Endodermal cell (in vitro differentiated cells): ENCODE data around the gene XRCC6. TPM values are rescaled to one million over a fixed set of nuclear protein-coding genes. Genes with fewer than 3 reads are reported as not detected.

Experiments
- DNase-seq: peaks from one replicate; pipeline ENCODE4 v3.0.0-alpha.2; 2017
- H3K27ac ChIP-seq: 2 replicates; pipeline ENCODE4 v1.5.1; 2013; ENCODE audit warnings: mild to moderate bottlenecking, low read depth, low read length, moderate library complexity
- H3K27me3 ChIP-seq: 2 replicates; pipeline ENCODE4 v1.6.1; 2013; ENCODE audit warnings: mild to moderate bottlenecking, low read length, moderate library complexity; ENCODE audit not compliant: insufficient read depth, control insufficient read depth, poor library complexity, severe bottlenecking
- H3K36me3 ChIP-seq: 2 replicates; pipeline ENCODE4 v1.7.0; 2013; ENCODE audit warnings: mild to moderate bottlenecking, low read length, moderate library complexity; ENCODE audit not compliant: control insufficient read depth, insufficient read depth
- H3K4me1 ChIP-seq: one replicate; pipeline ENCODE4 v1.7.0; 2013; ENCODE audit warnings: low read length; ENCODE audit not compliant: control insufficient read depth, insufficient read depth
- H3K4me3 ChIP-seq: 2 replicates; pipeline ENCODE4 v1.5.1; 2013; ENCODE audit warnings: mild to moderate bottlenecking, low read length, moderate library complexity
- H3K9ac ChIP-seq: 2 replicates; pipeline ENCODE4 v1.6.1; 2013; ENCODE audit warnings: mild to moderate bottlenecking, low read length, moderate library complexity; ENCODE audit not compliant: poor library complexity, severe bottlenecking; ENCODE audit errors: extremely low read depth
- H3K9me3 ChIP-seq: 2 replicates; pipeline ENCODE4 v1.6.1; 2013; ENCODE audit warnings: mild to moderate bottlenecking, low read length, moderate library complexity; ENCODE audit not compliant: control insufficient read depth
- H3K27ac Mint-ChIP-seq: 2 replicates; pipeline ENCODE4 v1.8.0; 2020; ENCODE audit warnings: mixed read lengths
- H3K27me3 Mint-ChIP-seq: 2 replicates; pipeline ENCODE4 v1.8.0; 2021; ENCODE audit warnings: mild to moderate bottlenecking, mixed read lengths; ENCODE audit not compliant: insufficient read depth
- H3K36me3 Mint-ChIP-seq: 2 replicates; pipeline ENCODE4 v1.8.0; 2020; ENCODE audit warnings: low read depth, mixed read lengths
- H3K4me1 Mint-ChIP-seq: 2 replicates; pipeline ENCODE4 v1.8.0; 2020; ENCODE audit warnings: mixed read lengths
- H3K4me3 Mint-ChIP-seq: 2 replicates; pipeline ENCODE4 v1.8.0; 2020; ENCODE audit warnings: mild to moderate bottlenecking, moderate library complexity, mixed read lengths
- H3K9me3 Mint-ChIP-seq: 2 replicates; pipeline ENCODE4 v1.8.0; 2020; ENCODE audit warnings: mild to moderate bottlenecking, mixed read lengths
- CTCF ChIP-seq: fragments of 200-600 bp; sonication (generic); conservative IDR thresholded peaks from 2 replicates; pipeline ENCODE4 v1.5.0; 2021; ENCODE audit warnings: antibody characterized with exemption, mild to moderate bottlenecking
- WGBS, 2 experiments: methylation state at CpG; one replicate each; pipeline versions ENCODE4 v1.1.5 to v1.1.7; 2013; ENCODE audit warnings: missing lambda C conversion rate in 2 of 2, mixed read lengths in 1 of 2; ENCODE audit not compliant: insufficient coverage in 1 of 2, insufficient read length in 1 of 2; 5-methylcytosine and 5-hydroxymethylcytosine counted together
- total RNA-seq, 2 donors: library from RNA; stranded (reverse); fragmentation: NEBNext Ultra II Directional in 1 of 2; extraction: Animal tissue kit (Norgen Biotek cat#: 25700) in 1 of 2; gene quantifications; 2 replicates in 1 of 2; 3 replicates in 1 of 2; pipeline ENCODE4 v1.2.1, GENCODE V29; 2021

Gene XRCC6
- total RNA-seq, 2 donors from 2014 or later: 345 to 387 TPM

DNA sequence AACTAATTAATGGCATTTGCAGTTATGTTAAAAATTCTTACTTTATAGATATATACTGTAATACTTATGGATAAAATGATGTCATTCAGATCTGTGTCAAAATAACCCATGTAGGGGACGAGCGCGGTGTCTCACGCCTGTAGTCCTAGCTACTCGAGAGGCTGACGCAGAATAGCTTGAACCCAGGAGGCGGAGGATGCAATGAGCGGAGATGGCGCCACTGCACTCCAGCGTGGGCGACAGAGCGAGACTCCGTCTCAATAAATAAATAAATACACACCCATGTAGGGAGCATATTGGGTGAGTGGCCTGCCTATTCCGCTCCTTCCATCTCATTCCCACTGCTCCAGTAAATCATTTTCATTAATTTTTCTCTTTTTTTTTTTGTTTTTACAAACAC lies 60.5 kb downstream of the XRCC6 start:
- H3K27ac Mint-ChIP-seq: peak overlapping the region; percentile 94
- Histone ChIP-seq H3K4me1 (no peaks in the 10 kb centered on the region), H3K27ac (no peak overlapping the region), H3K27me3 (no peaks in the 10 kb centered on the region), H3K9ac (peak overlapping the region; percentile 69), H3K9me3 (no peaks in the 10 kb centered on the region), H3K36me3 (peaks cover 32% of the 10 kb centered on the region), H3K4me3 (peak overlapping the region; percentile 86)
- H3K4me3 Mint-ChIP-seq: peak overlapping the region; percentile 83
- no peaks in the 10 kb centered on the region for H3K27me3 Mint-ChIP-seq
- H3K4me1 Mint-ChIP-seq: no peaks in the 10 kb centered on the region
- no peak for TF ChIP-seq CTCF
- no peak for DNase-seq
- 69 to 80% methylated on average over 12 to 14 of the region's 14 CpGs for WGBS, 2 experiments
- no peaks in the 10 kb centered on the region for H3K9me3 Mint-ChIP-seq
- H3K36me3 Mint-ChIP-seq: peaks cover 31% of the 10 kb centered on the region

DNA sequence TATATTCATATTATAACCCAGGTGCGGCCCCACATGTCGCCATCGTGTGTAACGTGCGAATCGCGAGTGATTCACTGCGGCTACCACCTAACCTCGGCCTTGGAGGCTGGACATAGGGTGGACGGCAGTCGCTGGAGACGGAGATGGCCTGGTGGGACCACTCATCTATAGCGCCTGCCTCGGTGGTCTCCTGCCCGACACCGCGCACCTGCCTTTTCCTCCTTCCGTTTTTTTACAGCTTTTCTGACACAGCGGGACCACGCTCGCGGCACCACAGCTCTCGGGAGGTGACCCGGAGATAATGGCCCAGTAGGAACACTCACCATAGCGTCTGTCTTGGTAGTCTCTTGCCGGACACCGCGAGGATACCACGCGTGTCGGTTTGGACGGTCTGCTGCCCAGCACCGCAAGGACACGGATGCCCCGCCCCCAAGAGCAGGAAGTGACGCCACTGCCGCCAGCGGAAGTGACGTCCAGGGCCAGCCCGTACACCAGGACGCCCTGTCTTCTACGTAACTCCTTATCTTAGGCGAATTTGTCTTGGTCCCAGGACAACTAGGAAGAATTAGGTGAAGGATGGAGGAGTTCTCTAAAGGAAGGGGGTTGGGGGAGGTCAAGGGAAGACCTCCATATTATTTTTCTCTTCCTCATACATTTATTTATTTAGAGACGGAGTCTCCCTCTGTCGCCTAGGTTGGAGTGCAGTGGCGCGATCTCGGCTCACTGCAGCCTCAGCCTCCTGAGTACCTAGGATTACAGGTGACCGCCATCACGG lies 61.1 kb downstream of the XRCC6 start:
- H3K27me3 ChIP-seq: no peaks in the 10 kb centered on the region
- Mint-ChIP-seq H3K27me3 (no peaks in the 10 kb centered on the region), H3K36me3 (peaks cover 27% of the 10 kb centered on the region), H3K27ac (peak overlapping the region; percentile 94), H3K4me1 (no peaks in the 10 kb centered on the region), H3K4me3 (peak overlapping the region; percentile 83), H3K9me3 (no peaks in the 10 kb centered on the region)
- H3K27ac ChIP-seq: peak overlapping the region; percentile 36
- peak overlapping the region; percentile 69 for H3K9ac ChIP-seq
- peaks cover 32% of the 10 kb centered on the region for H3K36me3 ChIP-seq
- 56 to 74% methylated on average over 32 to 50 of the region's 50 CpGs for WGBS, 2 experiments
- DNase-seq: peak; percentile 91
- no peaks in the 10 kb centered on the region for H3K9me3 ChIP-seq
- H3K4me3 ChIP-seq: peak overlapping the region; percentile 86
- H3K4me1 ChIP-seq: no peaks in the 10 kb centered on the region
- no peak for TF ChIP-seq CTCF

- Histone ChIP-seq H3K27ac (no peak overlapping the region), H3K27me3 (no peaks in the 10 kb centered on the region), H3K9me3 (no peaks in the 10 kb centered on the region), H3K9ac (no peak overlapping the region), H3K36me3 (peaks cover 28% of the 10 kb centered on the region), H3K4me3 (peak overlapping the region; percentile 86), H3K4me1 (no peaks in the 10 kb centered on the region)
- no peaks in the 10 kb centered on the region for H3K27me3 Mint-ChIP-seq
- H3K36me3 Mint-ChIP-seq: peaks cover 23% of the 10 kb centered on the region
- 90 to 93% methylated on average over 9 of the region's 9 CpGs for WGBS, 2 experiments
- DNase-seq: no peak
- H3K4me1 Mint-ChIP-seq: peaks cover 7% of the 10 kb centered on the region
- H3K9me3 Mint-ChIP-seq: no peaks in the 10 kb centered on the region
- H3K4me3 Mint-ChIP-seq: peak overlapping the region; percentile 83
- no peak for TF ChIP-seq CTCF
- peak overlapping the region; percentile 94 for H3K27ac Mint-ChIP-seq
Observed at GRCh38 chr22:41683052-41683451, 62.0 kb downstream of the XRCC6 start.
